Measurements from ENCODE around the gene KCNN3.

Gene KCNN3

DNA sequence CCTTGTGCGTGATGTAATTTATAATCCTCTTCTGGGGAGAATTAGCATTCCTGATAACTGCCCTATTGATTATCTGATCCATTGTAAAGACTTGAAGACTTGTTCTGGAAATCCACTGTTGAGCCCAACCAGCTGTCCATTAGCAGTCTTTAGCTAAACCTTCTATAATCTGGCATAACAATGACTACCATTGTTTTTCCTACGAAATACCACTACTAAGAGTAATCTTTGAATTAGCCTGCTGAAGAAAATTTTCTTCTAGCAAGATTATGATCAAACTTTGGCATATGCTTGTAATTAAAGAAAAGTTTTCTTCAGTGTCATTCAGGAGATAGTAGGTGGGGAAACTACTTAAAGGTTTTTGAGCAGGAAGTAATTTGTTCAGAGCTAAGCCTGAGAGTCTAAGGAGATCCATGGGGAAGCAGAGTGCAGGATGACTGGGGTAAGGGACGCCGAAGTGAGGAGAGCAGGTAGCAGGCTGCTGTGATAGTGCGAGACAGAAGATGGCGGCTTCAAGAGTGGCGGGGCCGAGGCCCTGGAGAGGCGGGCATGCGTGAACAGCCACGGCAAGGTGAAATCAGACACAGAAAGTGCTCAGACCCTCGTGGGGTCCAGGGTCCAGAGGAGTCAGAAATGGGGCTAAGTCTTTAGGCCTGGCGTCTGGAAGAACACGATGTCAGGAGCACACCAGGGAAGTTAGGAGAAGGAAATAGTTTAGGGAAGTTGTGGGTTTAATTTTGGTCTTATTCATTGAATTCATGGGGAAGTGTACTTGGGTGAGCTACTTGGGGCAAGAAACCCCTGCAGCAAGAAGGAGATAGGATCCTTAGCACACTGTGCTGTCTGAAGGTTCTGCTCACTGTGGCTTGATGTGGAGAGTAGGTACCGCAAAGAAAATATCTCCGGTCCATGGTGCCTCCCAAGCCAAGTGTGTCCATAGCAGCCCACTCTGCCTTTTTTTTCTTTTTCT, 149.5 kb downstream of the KCNN3 start:
- no peak for DNase-seq (ENCODE audit: low read depth)
- H3K4me3 ChIP-seq (ENCODE audit: low read depth, low read length) = no peak overlapping the region

GRCh38 chr1:154719586-154720327, 150.3 kb downstream of the KCNN3 start:
- DNase-seq (ENCODE audit: low read depth) = no peak
- H3K4me3 ChIP-seq (ENCODE audit: low read depth, low read length) = no peak overlapping the region

DNA sequence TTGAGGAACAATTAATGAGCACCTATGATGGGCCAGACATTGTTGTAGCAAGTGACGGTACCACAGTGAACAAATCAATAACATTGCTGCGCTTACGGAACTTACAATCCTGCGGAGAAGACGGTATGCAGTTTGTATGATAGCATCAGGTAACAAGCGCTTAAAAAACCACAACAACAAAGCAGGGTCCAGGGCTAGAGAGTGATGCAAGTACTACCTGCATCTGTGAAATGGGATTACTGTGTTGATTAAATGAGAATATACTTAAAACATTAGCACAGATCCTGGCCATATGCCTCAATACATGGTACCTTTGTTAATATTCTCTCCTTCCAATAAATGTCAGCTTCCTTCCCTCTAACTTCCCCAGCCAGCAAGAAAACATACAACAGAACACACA, 151.5 kb downstream of the KCNN3 start:
- no peak overlapping the region for H3K4me3 ChIP-seq (ENCODE audit: low read depth, low read length)
- DNase-seq (ENCODE audit: low read depth) = no peak

GRCh38 chr1:154717528-154717924, 152.6 kb downstream of the KCNN3 start:
- H3K4me3 ChIP-seq (ENCODE audit: low read depth, low read length) = no peak overlapping the region
- DNase-seq (ENCODE audit: low read depth) = no peak

DNA sequence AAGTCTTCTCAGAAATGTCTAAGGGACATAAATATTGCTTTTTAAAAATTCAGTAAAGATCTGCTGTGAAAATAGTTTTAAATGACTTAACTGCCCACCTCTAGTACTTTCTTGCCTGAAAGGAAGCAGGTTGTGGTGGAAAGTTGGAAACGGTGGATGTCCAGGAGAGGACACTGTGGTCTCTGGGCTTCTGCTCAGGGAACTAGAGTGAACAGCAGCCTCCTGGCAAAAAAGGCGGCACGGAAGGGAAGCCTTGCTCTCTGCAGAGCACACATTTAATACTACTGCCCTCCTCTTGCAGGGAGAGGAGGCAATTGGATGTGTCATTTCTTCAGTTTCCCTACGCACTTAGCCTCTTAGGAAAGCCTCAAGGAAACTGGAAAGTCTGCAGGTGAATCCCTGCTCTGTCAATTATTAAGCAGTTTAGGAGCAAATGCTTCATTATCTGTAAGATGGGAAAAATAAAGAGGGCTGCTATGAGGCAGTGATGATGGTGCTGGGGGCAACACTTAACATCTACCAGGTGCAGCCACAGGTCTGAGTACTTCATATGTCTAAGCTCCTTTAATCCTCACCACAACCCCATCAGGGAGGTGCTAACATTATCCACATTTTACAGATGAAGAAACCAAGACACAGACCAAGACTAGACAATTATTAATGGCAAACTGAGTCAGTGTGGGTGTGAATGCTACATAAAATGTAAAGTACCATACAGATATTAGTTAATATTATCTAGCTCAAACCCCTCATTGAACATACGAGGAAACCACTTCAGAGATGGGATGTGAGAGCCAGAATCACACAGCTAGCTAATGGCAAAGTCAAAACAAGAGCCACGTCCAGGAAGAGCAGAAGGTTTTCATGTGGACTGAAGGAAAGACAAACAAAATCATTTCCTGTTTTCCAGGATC, 153.2 kb downstream of the KCNN3 start:
- H3K4me3 ChIP-seq (ENCODE audit: low read depth, low read length) = no peak overlapping the region
- no peak for DNase-seq (ENCODE audit: low read depth)

- H3K4me3 ChIP-seq (ENCODE audit: low read depth, low read length) = no peak overlapping the region
- no peak for DNase-seq (ENCODE audit: low read depth)
Observed at GRCh38 chr1:154716011-154716410, 154.1 kb downstream of the KCNN3 start.

DNA sequence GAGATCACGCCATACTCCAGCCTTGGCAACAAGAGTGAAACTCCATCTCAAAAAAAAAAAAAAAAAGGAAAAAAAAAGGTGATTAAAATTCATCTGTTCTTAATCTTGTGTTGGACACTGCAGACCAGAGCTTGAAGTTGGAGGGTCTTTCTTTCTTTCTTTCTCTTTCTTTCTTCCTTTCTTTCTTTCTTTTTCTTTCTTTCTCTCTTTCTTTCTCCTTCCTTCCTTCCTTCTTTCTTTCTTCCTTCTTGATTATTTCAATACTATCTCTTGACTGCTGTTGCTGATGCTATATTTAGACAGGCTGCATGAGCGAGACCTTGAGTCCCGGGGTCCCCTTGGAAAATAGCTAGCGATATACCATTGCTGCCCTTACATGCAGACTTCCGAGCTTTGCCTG, 154.7 kb downstream of the KCNN3 start:
- no peak for DNase-seq (ENCODE audit: low read depth)
- H3K4me3 ChIP-seq (ENCODE audit: low read depth, low read length) = no peak overlapping the region

- H3K4me3 ChIP-seq (ENCODE audit: low read depth, low read length) = no peak overlapping the region
- DNase-seq (ENCODE audit: low read depth) = no peak
Observed at GRCh38 chr1:154714638-154715037, 155.4 kb downstream of the KCNN3 start.

- no peak for DNase-seq (ENCODE audit: low read depth)
- H3K4me3 ChIP-seq (ENCODE audit: low read depth, low read length) = no peak overlapping the region
Observed at GRCh38 chr1:154714052-154714623, 155.9 kb downstream of the KCNN3 start.

DNA sequence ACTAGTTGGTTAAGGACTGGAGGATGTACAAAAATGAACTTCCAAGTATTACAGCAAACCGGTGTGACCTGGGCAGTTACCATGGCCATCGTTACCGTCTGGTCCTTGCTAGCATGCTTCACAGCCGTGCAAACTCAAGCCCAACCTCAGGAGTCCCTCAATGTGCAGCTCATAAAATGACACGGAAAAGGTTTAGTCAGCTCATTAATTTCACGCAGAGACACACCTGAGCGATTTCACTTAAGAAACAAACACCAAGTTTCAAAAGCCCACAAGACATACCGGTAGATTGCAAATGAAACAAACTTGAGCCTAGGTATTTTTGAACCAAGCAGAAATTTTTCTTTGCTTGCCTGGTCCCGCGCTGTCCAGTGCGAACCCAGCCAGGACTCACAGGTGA, 157.1 kb downstream of the KCNN3 start:
- DNase-seq (ENCODE audit: low read depth) = no peak
- H3K4me3 ChIP-seq (ENCODE audit: low read depth, low read length) = no peak overlapping the region

GRCh38 chr1:154712166-154712810, 157.8 kb downstream of the KCNN3 start:
- no peak overlapping the region for H3K4me3 ChIP-seq (ENCODE audit: low read depth, low read length)
- no peak for DNase-seq (ENCODE audit: low read depth)

DNA sequence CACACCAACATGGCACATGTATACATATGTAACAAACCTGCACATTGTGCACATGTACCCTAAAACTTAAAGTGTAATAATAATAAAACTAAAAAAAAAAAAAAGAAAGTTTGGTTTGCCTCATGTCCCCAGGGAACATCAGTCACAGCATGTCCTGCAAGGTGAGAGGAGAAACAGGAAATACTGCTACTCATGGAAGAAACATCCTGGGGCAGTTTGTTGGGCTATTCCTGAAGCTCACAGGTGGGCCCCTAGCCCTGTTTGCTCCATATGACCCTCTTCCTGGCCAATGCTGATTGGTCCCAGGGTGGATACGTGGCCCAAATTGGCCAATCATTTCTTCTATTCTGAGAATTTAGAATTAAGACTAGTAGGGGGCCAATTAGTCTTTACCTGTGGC, 158.7 kb downstream of the KCNN3 start:
- no peak overlapping the region for H3K4me3 ChIP-seq (ENCODE audit: low read depth, low read length)
- no peak for DNase-seq (ENCODE audit: low read depth)

DNA sequence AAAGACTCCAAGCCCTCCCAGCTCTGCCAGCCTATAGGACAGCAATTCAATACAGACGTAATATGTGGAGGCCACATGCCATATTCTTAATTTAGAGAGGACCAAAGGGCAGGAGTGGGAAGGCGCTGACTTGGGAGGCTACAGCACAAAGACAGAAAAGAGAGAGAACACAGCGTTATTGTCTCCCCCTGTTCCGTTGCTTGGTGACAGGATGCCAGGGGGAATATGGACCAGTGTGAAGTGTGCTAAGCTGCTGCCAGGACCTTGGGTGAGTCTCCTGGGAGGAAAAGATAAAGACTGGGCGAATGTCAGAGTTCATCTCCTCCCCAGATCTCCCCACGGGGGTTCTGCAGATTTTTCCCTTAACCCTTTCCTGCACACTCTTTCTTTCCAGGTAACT, 160.0 kb downstream of the KCNN3 start:
- no peak overlapping the region for H3K4me3 ChIP-seq (ENCODE audit: low read depth, low read length)
- DNase-seq (ENCODE audit: low read depth) = no peak

DNA sequence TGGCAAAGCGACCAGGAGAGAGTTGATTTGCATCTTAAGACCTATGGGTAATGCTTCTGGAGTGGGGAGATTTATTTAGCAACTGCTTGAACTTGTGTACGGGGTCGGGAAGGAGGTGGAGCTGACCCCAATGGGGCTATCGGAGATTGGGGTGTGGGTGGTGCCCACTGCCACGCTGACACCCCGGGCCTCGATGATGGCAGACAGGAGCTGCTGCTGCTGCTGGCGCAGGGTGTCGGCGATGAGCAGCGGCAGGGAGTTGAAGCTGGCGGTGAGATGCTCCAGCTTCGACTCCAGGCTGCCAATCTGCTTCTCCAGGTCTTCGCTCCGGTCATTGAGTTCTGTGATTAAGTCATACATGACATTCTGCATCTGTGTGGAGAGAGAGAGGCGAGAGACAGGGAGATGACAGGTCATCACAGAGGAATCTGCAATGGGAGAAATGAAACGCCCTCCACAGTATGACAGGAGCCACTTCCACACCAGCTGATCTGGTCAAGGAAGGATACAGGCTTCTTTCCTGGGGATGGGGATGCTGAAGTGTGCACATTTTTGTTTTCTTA, 162.1 kb downstream of the KCNN3 start:
- no peak for DNase-seq (ENCODE audit: low read depth)
- H3K4me3 ChIP-seq (ENCODE audit: low read depth, low read length) = no peak overlapping the region

- no peak overlapping the region for H3K4me3 ChIP-seq (ENCODE audit: low read depth, low read length)
- DNase-seq (ENCODE audit: low read depth) = no peak
Observed at GRCh38 chr1:154706851-154707250, 163.2 kb downstream of the KCNN3 start.

- no peak overlapping the region for H3K4me3 ChIP-seq (ENCODE audit: low read depth, low read length)
- DNase-seq (ENCODE audit: low read depth) = no peak
Observed at GRCh38 chr1:154705544-154705943, 164.5 kb downstream of the KCNN3 start.

- no peak for DNase-seq (ENCODE audit: low read depth)
- H3K4me3 ChIP-seq (ENCODE audit: low read depth, low read length) = no peak overlapping the region
Observed at GRCh38 chr1:154703170-154703569, 166.9 kb downstream of the KCNN3 start.

GRCh38 chr1:154698320-154699096, 171.6 kb downstream of the KCNN3 start:
- no peak overlapping the region for H3K4me3 ChIP-seq (ENCODE audit: low read depth, low read length)
- no peak for DNase-seq (ENCODE audit: low read depth)

Measured in skeletal muscle cell (primary cell).